ENCODE results near the gene TTLL11.

GRCh38 chr9:121890746-121891145 is 202.4 kb downstream of the TTLL11 start:
- no peak for TF ChIP-seq EZH2phosphoT487 (IDR thresholded peaks at IDR 0.05; ENCODE audit: insufficient read depth, low read depth)
- no peak for TF ChIP-seq EZH2 (IDR thresholded peaks at IDR 0.05; ENCODE audit: insufficient read depth, poor library complexity, severe bottlenecking)
